ENCODE data around the gene CDH18.

- no peak for TF ChIP-seq CTCF (IDR thresholded peaks at IDR 0.05; ENCODE audit: borderline replicate concordance, extremely low read depth, low read length, poor library complexity, severe bottlenecking)
- no peak for TF ChIP-seq EZH2 (IDR thresholded peaks at IDR 0.05; ENCODE audit: borderline replicate concordance, low read depth, low read length, severe bottlenecking)
Observed at GRCh38 chr5:19920761-19921160, 67.2 kb downstream of the CDH18 start.

Data from DND-41 (cell line).